IPS DF 4.7 (cell line): ENCODE data around the gene ZNF44.
"Not testable (repeated sequence)": the region's sequence is repeated elsewhere in the genome, so short reads cannot be mapped to it uniquely, and the experiment has no call there.

Experiments used
- DNase-seq: peaks from one replicate; pipeline ENCODE4 v3.0.0-alpha.2; 2013; ENCODE audit warnings: low spot score; ENCODE audit errors: extremely low read depth

Gene ZNF44

DNA sequence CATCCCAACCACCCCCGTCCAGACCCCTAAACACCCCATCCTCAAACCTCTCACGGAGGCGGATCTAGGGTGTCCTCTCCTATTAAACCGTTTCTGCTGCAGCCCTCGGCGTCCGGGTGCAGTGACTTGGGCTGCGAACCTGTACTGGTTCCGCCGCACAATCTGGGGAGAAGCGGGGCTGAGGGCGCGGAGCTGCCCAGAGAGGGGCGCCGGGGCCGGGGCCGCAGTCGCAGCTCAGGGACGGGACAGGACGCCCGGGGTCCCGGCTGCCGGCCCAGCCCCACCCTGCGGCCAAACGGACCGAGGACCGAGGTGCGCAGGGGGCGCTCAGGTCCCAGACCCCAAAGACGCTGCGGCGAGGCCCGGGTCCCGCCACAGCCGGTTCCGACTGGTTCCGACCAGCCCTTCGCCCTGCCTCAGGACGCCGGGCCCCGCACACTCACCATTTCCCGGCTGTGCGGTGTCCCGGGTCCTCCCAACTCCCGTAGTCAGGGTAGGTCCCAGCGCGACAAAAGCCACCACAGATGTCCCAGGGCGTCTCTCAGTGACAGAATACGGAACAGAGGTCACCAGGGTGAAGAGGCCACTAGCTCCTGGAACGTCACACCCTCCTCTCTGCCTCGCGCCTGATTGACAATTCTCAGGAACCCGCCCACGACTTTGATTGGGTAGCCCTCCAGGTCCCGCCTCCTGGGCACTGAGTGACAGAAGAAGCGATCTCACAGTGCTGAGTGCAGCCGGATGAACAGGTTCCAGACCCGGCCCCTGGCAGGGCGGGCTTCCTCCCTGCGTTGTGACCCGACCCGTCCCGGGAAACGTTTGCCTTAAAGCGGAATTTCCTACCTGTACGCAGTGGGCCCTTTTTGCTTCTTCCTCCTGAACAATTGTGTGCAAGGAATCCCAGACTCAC lies at the start of gene ZNF44:
Gene ZNF44 (minus strand): TSS at position 635 of the 910 bp plus-strand sequence. CDS start 189 bp downstream, at position 446.
- peak; percentile 97 for DNase-seq

DNA sequence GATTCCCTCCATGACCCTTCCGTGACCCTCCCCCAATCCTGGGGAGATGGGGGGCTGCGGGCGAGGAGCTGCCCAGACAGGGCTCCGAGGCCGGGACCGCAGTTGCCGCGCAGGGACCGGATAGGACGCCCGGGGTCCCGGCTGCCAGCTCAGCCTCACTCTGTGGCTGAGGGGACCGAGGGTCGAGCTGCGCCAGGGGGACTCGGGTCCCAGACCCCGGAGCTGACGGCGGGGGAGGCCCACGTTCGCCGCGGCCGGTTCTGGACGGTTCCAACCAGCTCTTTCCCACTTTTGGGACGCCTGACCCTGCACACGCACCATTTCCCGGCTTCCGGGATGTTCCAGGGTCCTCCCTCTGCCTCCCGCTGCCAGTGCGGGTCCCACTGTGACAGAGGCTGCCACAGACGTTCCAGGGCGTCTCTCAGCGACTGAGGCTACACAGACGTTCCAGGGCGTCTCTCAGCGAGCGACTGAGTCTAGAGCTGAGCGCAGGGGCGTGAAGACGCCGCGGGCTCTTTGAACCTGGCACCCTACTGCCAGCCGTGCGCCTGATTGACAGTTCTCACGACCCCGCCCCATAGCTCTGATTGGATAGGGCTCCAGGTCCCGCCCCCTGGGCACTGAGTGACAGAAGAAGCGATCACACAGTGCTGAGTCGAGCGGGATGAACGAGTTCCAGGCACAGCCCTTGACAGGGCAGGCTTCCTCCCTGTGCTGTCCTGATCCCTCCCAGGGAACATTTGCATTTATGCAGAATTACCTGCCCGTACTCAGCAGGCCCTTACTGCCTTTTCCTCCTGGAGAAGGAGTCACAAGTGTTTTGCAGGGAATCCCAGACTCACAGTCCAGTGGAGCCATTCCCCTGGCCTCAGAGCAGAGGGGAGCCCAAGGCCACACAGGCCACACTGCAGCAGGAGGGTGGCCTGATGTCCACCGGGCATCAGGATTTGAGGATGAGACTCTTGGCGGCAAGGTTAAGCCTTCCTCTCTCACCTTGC lies 38.8 kb upstream of the ZNF44 start, which contains the start of gene ZNF563:
Gene ZNF563 (minus strand): TSS at position 472 of the 998 bp plus-strand sequence. CDS start 151 bp downstream, at position 321.
- DNase-seq: peak; percentile 92

GRCh38 chr19:12331211-12331941 lies 36.7 kb upstream of the ZNF44 start:
- DNase-seq: no peak

DNA sequence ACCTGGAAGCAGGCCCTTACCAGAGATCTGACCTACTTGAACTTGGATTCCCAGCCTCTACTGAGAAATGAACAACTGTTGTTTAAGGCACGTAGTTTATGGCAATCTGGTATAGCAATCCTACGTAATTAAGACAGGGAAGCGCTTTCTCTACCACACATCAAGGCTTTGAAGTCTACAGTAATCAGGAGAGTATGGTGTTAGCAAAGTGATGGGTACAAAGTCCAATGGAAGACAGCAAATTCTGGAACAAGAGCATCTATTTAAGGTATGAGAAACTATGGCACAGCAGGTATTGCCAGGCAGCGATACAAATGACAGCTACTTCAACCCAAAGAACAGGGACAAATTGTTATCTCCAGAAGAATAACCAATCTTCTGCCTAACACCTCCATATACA lies 35.7 kb upstream of the ZNF44 start:
- no peak for DNase-seq

- no peak for DNase-seq
Measured at GRCh38 chr19:12325690-12326089, 31.0 kb upstream of the ZNF44 start.

- DNase-seq: no peak
Measured at GRCh38 chr19:12318782-12319413, 24.2 kb upstream of the ZNF44 start.

GRCh38 chr19:12314553-12314952 lies 19.9 kb upstream of the ZNF44 start:
- no peak for DNase-seq

DNA sequence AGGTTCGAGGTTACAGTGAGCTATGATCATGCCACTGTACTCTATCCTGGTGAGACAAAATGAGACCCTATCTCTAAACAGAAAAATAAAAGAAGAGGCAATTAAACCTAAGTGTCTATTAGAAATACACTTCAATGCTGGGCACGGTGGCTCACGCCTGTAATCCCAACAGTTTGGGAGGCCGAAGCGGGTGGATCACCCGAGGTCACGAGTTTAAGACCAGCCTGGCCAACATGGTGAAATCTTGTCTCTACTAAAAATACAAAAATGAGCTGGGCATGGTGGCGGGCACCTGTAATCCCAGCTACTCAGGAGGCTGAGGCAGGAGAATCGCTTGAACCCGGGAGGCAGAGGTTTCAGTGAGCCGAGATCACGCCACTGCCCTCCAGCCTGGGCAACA lies 14.2 kb upstream of the ZNF44 start:
- DNase-seq: not testable (repeated sequence)

- no peak for DNase-seq
Measured at GRCh38 chr19:12295191-12295590, 508 bp upstream of the ZNF44 start.

GRCh38 chr19:12293777-12294248 lies 870 bp downstream of the ZNF44 start:
- DNase-seq: no peak

DNA sequence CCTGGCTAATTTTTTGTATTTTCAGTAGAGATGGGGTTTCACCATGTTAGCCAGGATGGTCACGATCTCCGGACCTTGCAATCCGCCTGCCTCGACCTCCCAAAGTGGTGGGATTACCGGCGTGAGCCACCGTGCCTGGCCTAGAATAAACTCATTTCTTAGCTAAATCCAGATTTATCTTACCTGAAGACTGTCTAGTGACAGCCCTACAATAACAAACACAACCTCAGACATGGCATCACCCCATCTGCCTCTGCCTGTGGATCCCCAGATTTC lies 5.0 kb downstream of the ZNF44 start:
- DNase-seq: no peak

DNA sequence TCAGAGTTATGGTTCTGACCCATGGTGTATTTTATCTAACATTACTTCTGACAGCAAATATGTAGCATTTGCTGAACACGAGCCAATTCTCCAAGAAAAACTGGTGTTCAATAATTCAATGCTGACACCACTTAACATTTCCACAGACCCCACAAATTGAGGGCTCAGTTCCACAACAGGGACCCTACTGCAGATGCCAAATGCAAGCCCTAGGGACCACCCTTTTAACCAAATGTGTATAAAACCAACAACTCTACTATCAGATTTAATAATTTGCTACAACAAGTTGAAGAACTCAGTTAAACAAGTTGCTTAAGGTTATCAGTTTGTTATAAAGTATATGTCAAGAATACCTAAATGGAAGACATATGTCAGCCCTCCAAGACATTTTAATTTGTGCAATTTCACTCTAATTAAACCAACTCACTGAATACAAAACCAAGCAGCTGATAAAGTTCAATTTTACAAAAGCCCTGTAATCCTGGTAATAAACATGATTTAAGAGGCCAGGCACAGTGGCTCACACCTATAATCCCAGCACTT lies 6.7 kb downstream of the ZNF44 start:
- no peak for DNase-seq

- no peak for DNase-seq
Measured at GRCh38 chr19:12284631-12285030, 10.1 kb downstream of the ZNF44 start.

GRCh38 chr19:12284226-12284625 lies 10.5 kb downstream of the ZNF44 start:
- no peak for DNase-seq

DNA sequence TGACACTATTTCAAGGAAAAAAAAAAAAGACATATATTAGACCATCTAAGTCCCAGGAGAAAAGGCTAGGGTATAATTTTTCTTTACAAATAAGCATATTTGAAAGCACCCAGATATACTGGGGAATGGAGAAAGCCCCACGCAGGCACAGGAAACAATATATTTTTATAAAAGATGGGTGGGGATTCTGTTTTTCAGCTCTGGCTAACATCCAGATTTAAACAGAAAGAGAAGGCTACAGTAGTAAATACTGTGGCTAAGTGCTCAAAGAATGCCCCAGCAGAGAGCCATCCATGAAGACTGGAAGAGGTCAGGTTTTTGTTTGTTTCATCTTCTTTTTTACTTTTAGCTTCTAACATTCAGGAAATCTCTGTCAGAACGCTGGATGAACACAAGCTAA lies 16.0 kb downstream of the ZNF44 start:
- no peak for DNase-seq

GRCh38 chr19:12272980-12273901 lies 21.4 kb downstream of the ZNF44 start:
- no peak for DNase-seq

- no peak for DNase-seq
Measured at GRCh38 chr19:12272386-12272785, 22.3 kb downstream of the ZNF44 start.

- DNase-seq: no peak
Measured at GRCh38 chr19:12270854-12271253, 23.8 kb downstream of the ZNF44 start.

- DNase-seq: no peak
Measured at GRCh38 chr19:12265921-12266704, 28.6 kb downstream of the ZNF44 start.
